Testis (tissue), 2 donors: Measurements from ENCODE around the gene IGSF21.

Source experiments
- POLR2A ChIP-seq: fragments of 450-650 bp; IDR thresholded peaks from one replicate; pipeline ENCODE4 v1.6.1; 2017; ENCODE audit warnings: antibody characterized with exemption, mild to moderate bottlenecking, moderate library complexity
- TF ChIP-seq, protein P1 (sequence below), 3 experiments: fragments of 450-650 bp in 2 of 3; fragments of 200-600 bp in 1 of 3; sonication (generic) in 1 of 3; IDR thresholded peaks; one replicate each; pipeline ENCODE4 v1.5.1; 2016 to 2019; ENCODE audit warnings: antibody characterized with exemption in 3 of 3, mild to moderate bottlenecking in 2 of 3, moderate library complexity in 1 of 3

DNA sequence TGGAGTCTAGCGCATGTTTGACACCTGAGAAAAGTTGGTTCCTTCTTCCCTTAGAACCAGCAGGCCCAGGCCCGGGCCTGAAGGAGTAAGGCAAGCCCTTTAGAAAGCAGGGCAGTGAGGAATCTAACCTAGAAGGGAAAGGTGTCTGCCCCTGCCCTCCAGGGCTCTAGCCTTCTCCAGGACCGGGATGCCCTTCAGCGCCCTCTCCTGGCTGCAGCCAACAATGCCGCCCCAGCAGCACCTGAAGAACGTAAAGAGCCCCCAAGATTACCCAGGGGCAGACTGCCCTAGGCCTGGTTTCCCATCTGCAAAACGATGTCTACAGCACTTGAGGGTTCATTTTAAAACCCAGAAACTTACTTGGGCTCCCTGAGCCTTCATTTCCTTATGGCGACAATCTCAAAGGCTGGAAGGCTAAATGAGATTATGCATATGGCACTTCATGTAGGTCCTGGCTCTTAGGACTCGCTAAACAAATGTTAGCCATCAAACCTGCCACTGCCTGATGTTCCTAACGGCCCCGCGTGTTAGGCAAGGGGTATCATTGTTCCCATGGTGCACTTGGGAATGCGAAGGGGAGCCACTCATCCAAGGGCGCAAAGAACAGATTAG is 266.4 kb downstream of the IGSF21 start:
- no peak for TF ChIP-seq POLR2A
- TF ChIP-seq, protein P1, sequence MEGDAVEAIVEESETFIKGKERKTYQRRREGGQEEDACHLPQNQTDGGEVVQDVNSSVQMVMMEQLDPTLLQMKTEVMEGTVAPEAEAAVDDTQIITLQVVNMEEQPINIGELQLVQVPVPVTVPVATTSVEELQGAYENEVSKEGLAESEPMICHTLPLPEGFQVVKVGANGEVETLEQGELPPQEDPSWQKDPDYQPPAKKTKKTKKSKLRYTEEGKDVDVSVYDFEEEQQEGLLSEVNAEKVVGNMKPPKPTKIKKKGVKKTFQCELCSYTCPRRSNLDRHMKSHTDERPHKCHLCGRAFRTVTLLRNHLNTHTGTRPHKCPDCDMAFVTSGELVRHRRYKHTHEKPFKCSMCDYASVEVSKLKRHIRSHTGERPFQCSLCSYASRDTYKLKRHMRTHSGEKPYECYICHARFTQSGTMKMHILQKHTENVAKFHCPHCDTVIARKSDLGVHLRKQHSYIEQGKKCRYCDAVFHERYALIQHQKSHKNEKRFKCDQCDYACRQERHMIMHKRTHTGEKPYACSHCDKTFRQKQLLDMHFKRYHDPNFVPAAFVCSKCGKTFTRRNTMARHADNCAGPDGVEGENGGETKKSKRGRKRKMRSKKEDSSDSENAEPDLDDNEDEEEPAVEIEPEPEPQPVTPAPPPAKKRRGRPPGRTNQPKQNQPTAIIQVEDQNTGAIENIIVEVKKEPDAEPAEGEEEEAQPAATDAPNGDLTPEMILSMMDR (IDR thresholded peaks at IDR 0.05) = peak in 2 of 3 experiments; percentile 32 to 35
